ENCODE measurements around the gene COA7.

- TF ChIP-seq CTCF (IDR thresholded peaks at IDR 0.05) = no peak
- TF ChIP-seq POLR2AphosphoS5 (IDR thresholded peaks at IDR 0.05) = no peak
- TF ChIP-seq POLR2A (IDR thresholded peaks at IDR 0.05) = no peak
Measured at GRCh38 chr1:52706941-52707926, 9.1 kb upstream of the COA7 start.
